GM10266 (cell line): ENCODE measurements around the gene ADAM15.
A peak's percentile ranks its signal among the peaks of the same experiment; 100 is the strongest.

ENCODE experiments used
- DNase-seq: peaks from one replicate; pipeline ENCODE4 v3.0.0; 2012; ENCODE audit errors: extremely low spot score
- CTCF ChIP-seq: IDR thresholded peaks from 2 replicates; pipeline ENCODE4 v1.5.1; 2012; ENCODE audit warnings: mild to moderate bottlenecking, low read depth; ENCODE audit not compliant: control insufficient read depth, insufficient read depth; ENCODE audit errors: missing control alignments

The ADAM15 gene

GRCh38 chr1:155064111-155064831 is 13.2 kb downstream of the ADAM15 start:
- DNase-seq: peak; percentile 76
- TF ChIP-seq CTCF: no peak

DNA sequence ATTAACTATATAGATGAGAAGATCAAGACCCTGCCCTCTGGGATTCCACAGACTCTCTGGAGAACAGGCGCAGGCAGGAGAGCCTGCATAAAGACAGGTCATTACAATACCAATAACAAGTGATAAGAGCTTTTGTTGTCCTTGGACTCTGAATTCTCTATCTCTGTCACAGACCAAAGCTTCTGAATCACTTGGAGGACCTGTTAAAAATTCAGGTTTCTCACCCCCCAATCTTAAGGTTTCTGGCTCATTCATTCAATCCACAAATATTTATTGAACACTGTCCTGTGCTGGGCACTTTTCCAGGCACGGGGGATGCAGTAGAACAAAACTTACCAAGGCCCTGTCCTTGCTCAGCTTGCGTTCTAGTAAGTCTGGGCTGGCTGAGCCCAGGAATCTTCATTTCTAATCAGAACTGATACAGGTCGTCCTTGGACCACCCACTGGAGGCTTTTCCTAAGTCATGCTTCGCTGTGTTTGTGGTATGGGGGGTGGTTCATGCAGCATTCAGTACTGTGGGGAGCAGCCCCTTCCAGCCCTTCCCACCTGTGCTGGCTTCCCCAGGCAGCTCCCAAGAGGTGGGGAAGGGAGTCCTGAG is 13.8 kb downstream of the ADAM15 start:
- no peak for TF ChIP-seq CTCF
- DNase-seq: no peak

DNA sequence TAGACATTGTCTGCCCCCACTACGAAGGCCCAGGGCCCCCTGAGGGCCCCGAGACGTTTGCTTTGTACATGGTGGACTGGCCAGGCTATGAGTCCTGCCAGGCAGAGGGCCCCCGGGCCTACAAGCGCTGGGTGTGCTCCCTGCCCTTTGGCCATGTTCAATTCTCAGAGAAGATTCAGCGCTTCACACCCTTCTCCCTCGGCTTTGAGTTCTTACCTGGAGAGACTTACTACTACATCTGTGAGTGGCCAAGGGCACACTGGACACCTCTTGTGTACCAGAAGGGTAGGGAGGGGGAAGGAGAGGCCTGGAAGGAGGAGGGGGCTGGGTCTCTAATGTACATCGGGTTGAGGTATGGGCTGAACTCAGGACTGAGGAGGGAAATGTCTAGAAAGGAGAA is 15.7 kb downstream of the ADAM15 start:
- TF ChIP-seq CTCF: no peak
- DNase-seq: no peak

GRCh38 chr1:155068599-155068998 is 17.5 kb downstream of the ADAM15 start:
- TF ChIP-seq CTCF: no peak
- DNase-seq: no peak

GRCh38 chr1:155069551-155070157 is 18.5 kb downstream of the ADAM15 start:
- DNase-seq: no peak
- no peak for TF ChIP-seq CTCF

- no peak for DNase-seq
- no peak for TF ChIP-seq CTCF
Measured at GRCh38 chr1:155070158-155070621, 19.1 kb downstream of the ADAM15 start.
